Ammon's horn (tissue), 1 donor: ENCODE results near the gene NR2E3.
"Not testable (repeated sequence)": the region's sequence is repeated elsewhere in the genome, so short reads cannot be mapped to it uniquely, and the experiment has no call there.

Experiments
- DNase-seq: peaks from one replicate; pipeline ENCODE4 v3.0.0-alpha.2; 2016; ENCODE audit warnings: low spot score

Gene NR2E3

GRCh38 chr15:71815301-71815700 is 4.9 kb downstream of the NR2E3 start:
- DNase-seq, result no peak

- no peak for DNase-seq
These were observed 7.0 kb downstream of the NR2E3 start for GRCh38 chr15:71817351-71817750.

GRCh38 chr15:71820127-71820526 is 9.8 kb downstream of the NR2E3 start:
- DNase-seq, result no peak

GRCh38 chr15:71821547-71822129 is 11.3 kb downstream of the NR2E3 start:
- no peak for DNase-seq

GRCh38 chr15:71822890-71823630 is 12.7 kb downstream of the NR2E3 start:
- DNase-seq, result no peak

GRCh38 chr15:71823801-71824200 is 13.4 kb downstream of the NR2E3 start:
- DNase-seq, result no peak

- DNase-seq, result no peak
These were observed 14.8 kb downstream of the NR2E3 start for GRCh38 chr15:71825021-71825730.

- DNase-seq, result no peak
These were observed 15.8 kb downstream of the NR2E3 start for GRCh38 chr15:71826196-71826595.

- DNase-seq, result no peak
These were observed 20.6 kb downstream of the NR2E3 start for GRCh38 chr15:71830981-71831380.

GRCh38 chr15:71841563-71841962 is 31.2 kb downstream of the NR2E3 start:
- no peak for DNase-seq

GRCh38 chr15:71844916-71845315 is 34.6 kb downstream of the NR2E3 start:
- no peak for DNase-seq

GRCh38 chr15:71853543-71853942 is 43.2 kb downstream of the NR2E3 start:
- DNase-seq, result no peak

- not testable (repeated sequence) for DNase-seq
These were observed 47.9 kb downstream of the NR2E3 start for GRCh38 chr15:71858232-71858631.
